ENCODE data around the gene PRSS38. TPM values are rescaled to one million over a fixed set of nuclear protein-coding genes. Genes with fewer than 3 reads are reported as not detected.
"Not testable (repeated sequence)": the region's sequence is repeated elsewhere in the genome, so short reads cannot be mapped to it uniquely, and the experiment has no call there.

Gene PRSS38
- total RNA-seq, 4 donors from 2014 or later: not detected

GRCh38 chr1:227854189-227854588 is 38.7 kb downstream of the PRSS38 start:
- ATAC-seq (ENCODE audit: low FRiP score) (no peak), DNase-seq (ENCODE audit: low spot score) (no peak)
- no peak for TF ChIP-seq CTCF (IDR thresholded peaks at IDR 0.05)

DNA sequence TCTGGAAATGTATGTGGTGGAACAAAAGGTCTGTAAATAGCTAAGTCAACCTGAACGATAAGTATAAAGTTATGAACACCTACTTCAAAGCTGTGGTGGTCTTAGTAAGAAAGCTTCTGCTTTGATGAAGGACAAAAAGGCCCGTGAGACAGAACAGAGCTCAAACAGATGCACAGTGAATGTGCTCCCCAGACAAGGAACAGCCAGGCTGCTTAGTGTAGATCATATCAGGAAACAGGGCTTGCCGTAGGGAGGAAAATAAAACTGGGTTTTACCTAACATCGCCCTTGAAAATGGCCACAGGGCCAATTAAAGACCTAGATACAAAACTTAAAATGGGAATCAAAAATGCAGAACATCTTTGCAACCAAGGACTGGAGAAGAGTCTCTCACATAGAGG is 40.2 kb downstream of the PRSS38 start:
- no peak for DNase-seq (ENCODE audit: low spot score)
- ATAC-seq (ENCODE audit: low FRiP score): no peak
- TF ChIP-seq CTCF (IDR thresholded peaks at IDR 0.05): no peak

- TF ChIP-seq CTCF (IDR thresholded peaks at IDR 0.05): no peak
- no peak for ATAC-seq (ENCODE audit: low FRiP score)
Observed at GRCh38 chr1:227856147-227856858, 40.8 kb downstream of the PRSS38 start.

GRCh38 chr1:227864882-227865281 is 49.4 kb downstream of the PRSS38 start:
- ATAC-seq (ENCODE audit: low FRiP score) (no peak), DNase-seq (ENCODE audit: low spot score) (no peak)

More at GRCh38 chr1:227856147-227856858, 40.8 kb downstream of the PRSS38 start:
- DNase-seq (ENCODE audit: low spot score): no peak

DNA sequence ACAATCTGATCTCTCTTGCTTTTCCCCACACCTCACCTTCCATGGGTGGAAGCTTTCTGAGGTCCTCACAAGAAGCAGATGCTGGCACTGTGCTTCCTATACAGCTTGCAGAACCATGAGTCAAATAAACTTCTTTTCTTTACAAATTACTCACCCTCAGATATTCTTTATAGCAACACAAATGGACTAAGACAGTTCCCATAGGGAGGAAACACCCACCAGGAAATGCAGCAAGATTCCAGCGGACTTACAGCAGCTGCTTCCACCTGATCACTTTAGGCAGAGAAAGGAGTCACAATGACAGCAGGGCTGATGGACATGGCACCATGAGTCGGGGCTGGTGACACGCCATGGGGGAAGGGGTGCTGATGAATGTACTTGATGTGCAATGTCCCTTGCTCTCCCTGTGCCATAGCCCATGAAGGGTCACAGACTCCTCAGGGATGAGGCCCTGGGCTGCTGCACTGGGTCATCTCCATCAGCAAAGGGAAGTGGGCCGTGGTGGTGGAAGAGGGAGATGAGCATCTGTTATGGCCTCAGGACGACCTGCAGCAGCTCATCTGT is 53.9 kb downstream of the PRSS38 start:
- ATAC-seq (ENCODE audit: low FRiP score): no peak
- no peak for DNase-seq (ENCODE audit: low spot score)
- no peak for TF ChIP-seq CTCF (IDR thresholded peaks at IDR 0.05)

More at GRCh38 chr1:227864882-227865281, 49.4 kb downstream of the PRSS38 start:
- no peak for TF ChIP-seq CTCF (IDR thresholded peaks at IDR 0.05)

DNA sequence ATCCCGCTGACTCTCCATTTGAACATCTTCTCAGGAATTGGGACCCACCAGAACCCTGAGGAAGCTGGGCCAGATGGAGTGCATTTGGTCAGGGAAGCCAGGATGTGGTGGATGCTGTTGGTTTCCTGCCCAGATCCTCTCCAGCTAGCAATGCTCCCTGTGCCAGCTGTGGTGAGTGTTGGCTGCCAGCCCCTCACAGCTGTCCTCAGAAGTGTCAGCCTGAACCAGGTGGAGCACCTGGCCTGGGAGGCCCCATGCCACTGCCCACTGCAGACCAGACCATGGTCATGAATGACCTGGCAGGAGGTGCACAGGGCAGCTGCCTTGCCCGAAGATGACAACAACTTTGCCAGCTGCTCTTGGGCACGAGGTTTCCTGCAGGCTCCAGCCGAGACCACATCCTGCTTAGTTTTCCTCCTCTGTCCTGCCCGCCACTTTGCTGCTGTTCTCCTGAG is 54.4 kb downstream of the PRSS38 start:
- no peak for ATAC-seq (ENCODE audit: low FRiP score)
- no peak for TF ChIP-seq CTCF (IDR thresholded peaks at IDR 0.05)

GRCh38 chr1:227870366-227870765 is 54.9 kb downstream of the PRSS38 start:
- no peak for ATAC-seq (ENCODE audit: low FRiP score)
- TF ChIP-seq CTCF (IDR thresholded peaks at IDR 0.05): no peak

More for the DNA sequence above, 54.4 kb downstream of the PRSS38 start:
- DNase-seq (ENCODE audit: low spot score): no peak

GRCh38 chr1:227871892-227872291 is 56.4 kb downstream of the PRSS38 start:
- not testable (repeated sequence) for ATAC-seq (ENCODE audit: low FRiP score); DNase-seq (ENCODE audit: low spot score)

More at GRCh38 chr1:227870366-227870765, 54.9 kb downstream of the PRSS38 start:
- no peak for DNase-seq (ENCODE audit: low spot score)

DNA sequence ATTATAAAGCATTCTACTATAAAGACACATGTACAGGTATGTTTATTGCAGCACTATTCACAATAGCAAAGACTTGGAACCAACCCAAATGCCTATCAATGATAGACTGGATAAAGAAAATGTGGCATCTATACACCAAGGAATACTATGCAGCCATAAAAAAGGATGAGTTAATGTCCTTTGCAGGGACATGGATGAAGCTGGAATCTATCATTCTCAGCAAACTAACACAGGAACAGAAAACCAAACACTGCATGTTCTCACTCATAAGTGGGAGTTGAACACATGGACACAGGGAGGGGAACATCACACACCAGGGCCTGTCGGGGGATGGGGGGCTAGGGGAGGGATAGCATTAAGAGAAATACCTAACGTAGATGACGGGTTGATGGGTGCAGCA is 62.3 kb downstream of the PRSS38 start:
- not testable (repeated sequence) for DNase-seq (ENCODE audit: low spot score); ATAC-seq (ENCODE audit: low FRiP score)

Data from omental fat pad (tissue), 4 donors.